Measurements from ENCODE around the gene GRIK3.

Gene GRIK3

DNA sequence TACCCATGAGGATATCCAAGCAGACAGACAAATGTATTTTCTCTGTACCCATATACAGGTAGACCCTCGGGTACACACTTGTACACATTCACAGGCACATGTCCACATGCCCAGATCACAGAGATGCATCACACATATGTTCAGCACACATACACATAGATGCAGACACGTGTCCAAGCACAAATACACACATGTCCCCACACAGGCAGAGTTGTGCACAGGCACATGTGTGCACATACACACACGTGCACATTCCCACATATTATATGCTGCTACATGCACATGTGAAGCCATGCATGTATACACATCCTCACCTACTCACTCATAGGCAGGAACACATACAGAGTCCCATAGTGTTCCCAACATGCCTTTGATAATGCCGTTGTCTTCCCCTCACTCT is 219.5 kb downstream of the GRIK3 start:
- in situ Hi-C loops (cut with MboI; ENCODE audit: low pct_unique_long_range_greater_than_20kb, low sequenced_read_pairs, unreplicated experiment): no loop called here
- no peak for DNase-seq (ENCODE audit: low spot score)
- TF ChIP-seq, protein P1, sequence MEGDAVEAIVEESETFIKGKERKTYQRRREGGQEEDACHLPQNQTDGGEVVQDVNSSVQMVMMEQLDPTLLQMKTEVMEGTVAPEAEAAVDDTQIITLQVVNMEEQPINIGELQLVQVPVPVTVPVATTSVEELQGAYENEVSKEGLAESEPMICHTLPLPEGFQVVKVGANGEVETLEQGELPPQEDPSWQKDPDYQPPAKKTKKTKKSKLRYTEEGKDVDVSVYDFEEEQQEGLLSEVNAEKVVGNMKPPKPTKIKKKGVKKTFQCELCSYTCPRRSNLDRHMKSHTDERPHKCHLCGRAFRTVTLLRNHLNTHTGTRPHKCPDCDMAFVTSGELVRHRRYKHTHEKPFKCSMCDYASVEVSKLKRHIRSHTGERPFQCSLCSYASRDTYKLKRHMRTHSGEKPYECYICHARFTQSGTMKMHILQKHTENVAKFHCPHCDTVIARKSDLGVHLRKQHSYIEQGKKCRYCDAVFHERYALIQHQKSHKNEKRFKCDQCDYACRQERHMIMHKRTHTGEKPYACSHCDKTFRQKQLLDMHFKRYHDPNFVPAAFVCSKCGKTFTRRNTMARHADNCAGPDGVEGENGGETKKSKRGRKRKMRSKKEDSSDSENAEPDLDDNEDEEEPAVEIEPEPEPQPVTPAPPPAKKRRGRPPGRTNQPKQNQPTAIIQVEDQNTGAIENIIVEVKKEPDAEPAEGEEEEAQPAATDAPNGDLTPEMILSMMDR (IDR thresholded peaks at IDR 0.05; ENCODE audit: extremely low read depth, insufficient read depth, missing control alignments): no peak

DNA sequence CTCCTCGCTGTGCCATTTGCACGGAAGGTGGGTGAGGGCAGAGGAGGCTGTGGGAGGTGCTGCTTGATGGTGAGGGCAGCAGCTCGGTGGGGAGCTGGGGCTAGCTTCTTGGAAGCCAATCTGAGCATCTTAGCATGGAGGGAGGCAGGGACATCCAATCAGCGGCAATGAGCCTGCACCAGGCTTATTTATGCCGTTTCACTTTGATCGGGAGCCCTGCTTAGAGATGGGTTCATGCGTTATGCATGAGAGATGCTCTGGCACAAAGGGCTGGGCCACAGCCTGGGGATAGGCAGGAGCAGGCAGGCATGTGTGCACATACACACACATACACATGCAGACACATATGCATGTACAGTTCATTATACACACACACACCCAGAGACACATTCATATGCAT is 220.2 kb downstream of the GRIK3 start:
- in situ Hi-C loops (cut with MboI; ENCODE audit: low pct_unique_long_range_greater_than_20kb, low sequenced_read_pairs, unreplicated experiment): no loop called here
- TF ChIP-seq, protein P1 (IDR thresholded peaks at IDR 0.05; ENCODE audit: extremely low read depth, insufficient read depth, missing control alignments): no peak
- no peak for DNase-seq (ENCODE audit: low spot score)

DNA sequence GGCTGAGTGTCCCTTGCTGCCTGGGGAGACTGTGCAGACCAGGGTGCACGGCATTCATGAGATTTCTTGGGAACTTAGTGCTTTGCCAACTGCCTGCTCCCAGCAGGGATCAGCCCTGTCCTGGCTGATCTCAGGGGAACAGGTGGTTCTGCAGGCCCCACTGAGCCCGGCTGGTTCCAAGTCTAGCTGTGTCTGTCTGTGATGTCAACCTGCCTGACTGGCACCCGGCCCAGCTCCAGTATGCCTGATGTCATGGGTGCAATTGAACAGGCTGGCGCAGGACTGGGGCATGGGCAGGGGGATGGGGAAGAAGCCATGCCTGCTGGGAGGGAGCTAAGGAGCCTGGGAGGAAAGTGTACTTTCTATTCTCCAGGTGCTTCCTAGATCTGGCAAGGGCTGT is 227.1 kb downstream of the GRIK3 start:
- no peak for DNase-seq (ENCODE audit: low spot score)
- in situ Hi-C loops (cut with MboI; ENCODE audit: low pct_unique_long_range_greater_than_20kb, low sequenced_read_pairs, unreplicated experiment): no loop called here
- TF ChIP-seq, protein P1 (IDR thresholded peaks at IDR 0.05; ENCODE audit: extremely low read depth, insufficient read depth, missing control alignments): no peak

DNA sequence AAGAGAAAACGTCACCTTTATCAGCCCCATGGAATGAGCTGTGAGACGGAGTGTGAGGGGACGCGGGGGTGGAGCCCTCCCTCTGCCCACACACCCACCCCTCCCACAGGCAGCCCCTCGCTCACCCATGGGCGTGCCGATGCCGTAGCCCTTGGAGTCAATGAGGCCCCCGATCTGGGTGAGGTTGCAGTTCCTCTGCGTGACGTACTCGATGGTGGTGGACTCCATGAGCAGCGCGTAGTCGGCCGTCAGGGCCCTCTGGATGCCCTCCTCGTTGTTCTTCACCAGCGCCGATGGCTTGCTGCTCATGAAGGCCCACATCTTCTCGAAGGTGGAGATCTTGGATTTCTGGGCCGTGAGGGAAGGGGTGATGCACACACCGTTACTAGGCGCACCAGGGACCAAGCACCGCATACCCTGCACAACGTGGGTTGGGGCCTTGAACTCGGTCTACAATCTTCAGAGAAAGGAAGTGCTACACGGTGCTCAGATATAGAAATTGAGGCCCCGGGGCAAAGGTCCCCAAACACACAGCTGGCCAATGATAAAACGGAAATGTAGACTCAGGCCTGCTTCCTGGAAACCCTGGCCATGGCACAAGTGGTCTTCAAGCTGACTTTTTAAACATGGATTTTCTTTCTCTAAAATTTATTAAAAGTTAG is 228.2 kb downstream of the GRIK3 start:
- no peak for DNase-seq (ENCODE audit: low spot score)
- in situ Hi-C loops (cut with MboI; ENCODE audit: low pct_unique_long_range_greater_than_20kb, low sequenced_read_pairs, unreplicated experiment): no loop called here
- TF ChIP-seq, protein P1 (IDR thresholded peaks at IDR 0.05; ENCODE audit: extremely low read depth, insufficient read depth, missing control alignments): no peak

DNA sequence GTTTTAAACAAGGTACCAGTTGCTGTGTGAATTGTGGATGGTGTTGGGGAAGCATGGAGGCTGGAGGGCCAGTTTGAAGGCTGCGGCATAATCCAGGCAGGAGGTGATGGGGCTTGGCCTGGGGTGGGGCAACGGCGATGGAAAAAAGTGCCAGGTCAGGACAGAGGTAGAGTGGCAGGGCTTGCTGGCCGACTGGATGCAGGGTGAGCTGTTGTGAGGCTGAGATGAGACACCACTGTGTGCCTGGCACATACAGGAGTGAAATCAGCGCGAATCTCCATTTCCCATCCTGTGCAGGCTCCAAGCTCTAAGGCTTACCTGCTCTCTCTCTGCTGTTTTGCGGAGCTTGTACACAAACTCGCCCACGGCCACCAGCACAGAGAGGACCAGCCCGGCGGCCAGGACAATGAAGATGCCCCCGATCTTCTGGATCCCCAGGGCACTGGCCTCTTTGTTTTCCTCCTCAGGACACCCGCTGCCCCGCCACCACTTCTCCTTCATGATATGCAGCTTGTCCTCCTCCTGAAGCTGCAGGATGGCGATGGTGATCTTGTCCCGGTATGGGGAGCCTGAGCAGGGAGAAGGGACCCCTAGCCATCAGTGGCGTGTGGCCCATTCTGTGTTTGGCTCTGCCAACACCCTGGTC is 229.5 kb downstream of the GRIK3 start:
- in situ Hi-C loops (cut with MboI; ENCODE audit: low pct_unique_long_range_greater_than_20kb, low sequenced_read_pairs, unreplicated experiment): no loop called here
- no peak for DNase-seq (ENCODE audit: low spot score)
- TF ChIP-seq, protein P1 (IDR thresholded peaks at IDR 0.05; ENCODE audit: extremely low read depth, insufficient read depth, missing control alignments): no peak

DNA sequence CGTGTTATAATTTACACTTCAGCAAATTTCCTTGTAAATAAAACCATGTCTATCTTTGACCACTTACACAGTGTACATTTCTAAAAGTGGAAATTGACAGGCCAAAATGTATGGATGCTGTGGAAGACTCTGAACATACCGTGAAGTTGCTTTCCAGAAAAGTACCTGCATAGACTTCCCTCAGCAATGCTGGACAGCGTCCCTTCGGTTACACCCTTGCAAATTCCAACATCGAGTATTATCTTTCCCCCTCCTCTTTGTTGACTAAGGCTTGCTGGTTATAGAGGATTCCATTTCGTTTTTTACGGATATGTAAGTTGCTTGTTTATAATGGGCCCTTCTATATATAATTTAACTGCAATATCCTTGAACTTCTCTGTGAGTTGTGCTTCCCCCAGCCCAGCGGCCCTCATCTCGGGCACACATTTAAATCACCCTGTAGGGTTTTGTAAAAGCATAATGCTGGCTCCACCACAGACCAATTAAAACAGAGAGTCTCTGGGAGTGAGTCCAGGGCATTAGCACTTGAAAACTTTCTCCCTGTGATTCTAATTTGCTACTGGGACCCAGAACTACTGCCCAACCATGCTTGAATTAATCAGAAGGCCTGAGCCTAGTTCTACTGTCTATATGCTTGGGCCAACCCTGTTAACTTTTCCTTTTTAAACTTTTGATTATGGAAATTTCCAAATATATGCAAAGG is 230.3 kb downstream of the GRIK3 start:
- no peak for DNase-seq (ENCODE audit: low spot score)
- in situ Hi-C loops (cut with MboI; ENCODE audit: low pct_unique_long_range_greater_than_20kb, low sequenced_read_pairs, unreplicated experiment): no loop called here
- TF ChIP-seq, protein P1 (IDR thresholded peaks at IDR 0.05; ENCODE audit: extremely low read depth, insufficient read depth, missing control alignments): no peak
